IPS-20b (cell line): ENCODE results near the gene SYCE1.
"Not testable (repeated sequence)": the region's sequence is repeated elsewhere in the genome, so short reads cannot be mapped to it uniquely, and the experiment has no call there.

ENCODE experiments used
- H3K27ac ChIP-seq: one replicate; pipeline ENCODE4 v1.5.1; 2013; ENCODE audit warnings: low read length
- H3K27me3 ChIP-seq: 2 replicates; pipeline ENCODE4 v1.6.1; 2013; ENCODE audit warnings: mild to moderate bottlenecking, low read length, inconsistent platforms; ENCODE audit not compliant: insufficient read depth
- H3K36me3 ChIP-seq: 2 replicates; pipeline ENCODE4 v1.6.1; 2013; ENCODE audit warnings: low read depth, mild to moderate bottlenecking, inconsistent platforms, low read length, moderate library complexity; ENCODE audit not compliant: insufficient read depth
- H3K4me1 ChIP-seq: 2 replicates; pipeline ENCODE4 v1.6.1; 2013; ENCODE audit warnings: mild to moderate bottlenecking, control low read depth, inconsistent platforms, low read length, moderate library complexity; ENCODE audit not compliant: insufficient read depth
- H3K4me3 ChIP-seq: 2 replicates; pipeline ENCODE4 v1.5.1; 2013; ENCODE audit warnings: mild to moderate bottlenecking, low read length, inconsistent platforms
- H3K9ac ChIP-seq: 2 replicates; pipeline ENCODE4 v1.6.1; 2013; ENCODE audit warnings: low read depth, mild to moderate bottlenecking, inconsistent platforms, low read length, moderate library complexity
- H3K9me3 ChIP-seq: 2 replicates; pipeline ENCODE4 v1.6.1; 2013; ENCODE audit warnings: mild to moderate bottlenecking, low read depth, low read length, inconsistent platforms; ENCODE audit not compliant: insufficient read depth

SYCE1 gene

GRCh38 chr10:133554600-133554999 lies 10.8 kb downstream of the SYCE1 start:
- Histone ChIP-seq H3K9ac (no peak overlapping the region), H3K4me1 (no peaks in the 10 kb centered on the region), H3K9me3 (peaks cover 97% of the 10 kb centered on the region), H3K27ac (no peak overlapping the region), H3K27me3 (no peaks in the 10 kb centered on the region), H3K36me3 (no peaks in the 10 kb centered on the region), H3K4me3 (no peak overlapping the region)

- H3K9ac ChIP-seq: no peak overlapping the region
- H3K36me3 ChIP-seq: no peaks in the 10 kb centered on the region
- H3K27me3 ChIP-seq: no peaks in the 10 kb centered on the region
- H3K9me3 ChIP-seq: peaks cover 85% of the 10 kb centered on the region
- no peak overlapping the region for H3K27ac ChIP-seq
- H3K4me3 ChIP-seq: no peak overlapping the region; the same call in 1 of the 2 replicates
- H3K4me1 ChIP-seq: no peaks in the 10 kb centered on the region
These were observed 20.9 kb downstream of the SYCE1 start for GRCh38 chr10:133544506-133544905.

GRCh38 chr10:133541441-133541975 lies 23.9 kb downstream of the SYCE1 start:
- H3K27me3 ChIP-seq, H3K36me3 ChIP-seq, H3K9ac ChIP-seq, H3K27ac ChIP-seq, H3K4me3 ChIP-seq, H3K4me1 ChIP-seq: not testable (repeated sequence)
- peaks cover 90% of the 10 kb centered on the region for H3K9me3 ChIP-seq

GRCh38 chr10:133537546-133538545 lies 27.5 kb downstream of the SYCE1 start:
- Histone ChIP-seq H3K4me1 (no peaks in the 10 kb centered on the region), H3K36me3 (no peaks in the 10 kb centered on the region), H3K27ac (no peak overlapping the region), H3K4me3 (no peak overlapping the region), H3K27me3 (no peaks in the 10 kb centered on the region), H3K9ac (no peak overlapping the region), H3K9me3 (peaks cover 87% of the 10 kb centered on the region)

- Histone ChIP-seq H3K36me3 (no peaks in the 10 kb centered on the region), H3K27ac (no peak overlapping the region), H3K4me1 (no peaks in the 10 kb centered on the region), H3K27me3 (no peaks in the 10 kb centered on the region), H3K4me3 (no peak overlapping the region), H3K9me3 (peaks cover 94% of the 10 kb centered on the region), H3K9ac (no peak overlapping the region)
These were observed 29.2 kb downstream of the SYCE1 start for GRCh38 chr10:133536198-133536597.

GRCh38 chr10:133534417-133534816 lies 31.0 kb downstream of the SYCE1 start:
- H3K4me3 ChIP-seq: no peak overlapping the region
- H3K9me3 ChIP-seq: peaks cover 94% of the 10 kb centered on the region
- H3K9ac ChIP-seq: no peak overlapping the region
- no peaks in the 10 kb centered on the region for H3K36me3 ChIP-seq
- no peak overlapping the region for H3K27ac ChIP-seq
- H3K4me1 ChIP-seq: no peaks in the 10 kb centered on the region
- no peaks in the 10 kb centered on the region for H3K27me3 ChIP-seq

GRCh38 chr10:133532871-133533270 lies 32.5 kb downstream of the SYCE1 start:
- Histone ChIP-seq H3K27me3 (no peaks in the 10 kb centered on the region), H3K4me3 (no peak overlapping the region), H3K27ac (no peak overlapping the region), H3K9me3 (peaks cover 96% of the 10 kb centered on the region), H3K4me1 (no peaks in the 10 kb centered on the region), H3K36me3 (no peaks in the 10 kb centered on the region), H3K9ac (no peak overlapping the region)

- Histone ChIP-seq H3K4me1 (no peaks in the 10 kb centered on the region), H3K4me3 (no peak overlapping the region), H3K27ac (no peak overlapping the region), H3K36me3 (no peaks in the 10 kb centered on the region), H3K9ac (no peak overlapping the region), H3K27me3 (no peaks in the 10 kb centered on the region), H3K9me3 (peaks cover 99% of the 10 kb centered on the region)
These were observed 34.9 kb downstream of the SYCE1 start for GRCh38 chr10:133530506-133530905.

- Histone ChIP-seq H3K4me3 (no peak overlapping the region), H3K27me3 (no peaks in the 10 kb centered on the region), H3K9me3 (peaks cover 99% of the 10 kb centered on the region), H3K27ac (no peak overlapping the region), H3K9ac (no peak overlapping the region), H3K36me3 (no peaks in the 10 kb centered on the region), H3K4me1 (no peaks in the 10 kb centered on the region)
These were observed 35.8 kb downstream of the SYCE1 start for GRCh38 chr10:133529576-133529946.

- no peak overlapping the region for H3K27ac ChIP-seq
- H3K4me3 ChIP-seq: no peak overlapping the region
- H3K9ac ChIP-seq: no peak overlapping the region
- no peaks in the 10 kb centered on the region for H3K4me1 ChIP-seq
- H3K27me3 ChIP-seq: no peaks in the 10 kb centered on the region
- no peaks in the 10 kb centered on the region for H3K36me3 ChIP-seq
- H3K9me3 ChIP-seq: peaks cover 98% of the 10 kb centered on the region
These were observed 36.4 kb downstream of the SYCE1 start for GRCh38 chr10:133528845-133529575.

GRCh38 chr10:133528296-133528844 lies 37.0 kb downstream of the SYCE1 start:
- H3K4me1 ChIP-seq: no peaks in the 10 kb centered on the region
- H3K36me3 ChIP-seq: no peaks in the 10 kb centered on the region
- H3K27me3 ChIP-seq: no peaks in the 10 kb centered on the region
- H3K4me3 ChIP-seq: no peak overlapping the region
- peaks cover 98% of the 10 kb centered on the region for H3K9me3 ChIP-seq
- H3K9ac ChIP-seq: no peak overlapping the region
- H3K27ac ChIP-seq: no peak overlapping the region
